ENCODE results near the gene PIM2.

Gene PIM2

GRCh38 chrX:48937054-48937907 lies 18.5 kb upstream of the PIM2 start:
- in situ Hi-C loops (cut with MboI; ENCODE audit: low pct_unique_long_range_greater_than_20kb, low sequenced_read_pairs): no loop called here
- DNase-seq: peak; percentile 98

GRCh38 chrX:48936429-48937053 lies 17.7 kb upstream of the PIM2 start:
- in situ Hi-C loops (cut with MboI; ENCODE audit: low pct_unique_long_range_greater_than_20kb, low sequenced_read_pairs): no loop called here
- DNase-seq: no peak

DNA sequence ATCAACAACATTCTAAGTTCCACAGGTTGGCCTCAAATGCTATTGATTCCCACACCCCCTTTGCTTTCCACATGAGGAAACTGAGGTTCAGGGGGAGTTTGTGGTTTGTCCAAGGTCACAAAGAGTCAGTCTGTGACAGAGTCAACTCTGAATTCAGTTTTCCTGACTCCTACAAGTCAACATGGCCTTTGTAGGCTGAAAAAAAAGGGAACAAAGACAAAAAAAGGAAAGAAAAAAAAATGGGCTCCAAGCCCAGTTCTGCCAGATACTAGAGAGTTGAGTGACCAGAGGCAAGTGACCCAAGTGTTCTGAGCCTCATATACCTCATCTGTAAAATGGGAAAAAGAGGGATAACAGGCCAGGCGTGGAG lies 16.5 kb upstream of the PIM2 start:
- in situ Hi-C loops (cut with MboI; ENCODE audit: low pct_unique_long_range_greater_than_20kb, low sequenced_read_pairs): no loop called here
- DNase-seq: no peak

GRCh38 chrX:48934581-48935300 lies 15.9 kb upstream of the PIM2 start:
- in situ Hi-C loops (cut with MboI; ENCODE audit: low pct_unique_long_range_greater_than_20kb, low sequenced_read_pairs): no loop called here

GRCh38 chrX:48933757-48934156 lies 14.9 kb upstream of the PIM2 start:
- DNase-seq: no peak
- in situ Hi-C loops (cut with MboI; ENCODE audit: low pct_unique_long_range_greater_than_20kb, low sequenced_read_pairs): no loop called here

More at GRCh38 chrX:48934581-48935300, 15.9 kb upstream of the PIM2 start:
- no peak for DNase-seq

GRCh38 chrX:48927736-48928382 lies 9.0 kb upstream of the PIM2 start:
- in situ Hi-C loops (cut with MboI; ENCODE audit: low pct_unique_long_range_greater_than_20kb, low sequenced_read_pairs): no loop called here
- no peak for DNase-seq

DNA sequence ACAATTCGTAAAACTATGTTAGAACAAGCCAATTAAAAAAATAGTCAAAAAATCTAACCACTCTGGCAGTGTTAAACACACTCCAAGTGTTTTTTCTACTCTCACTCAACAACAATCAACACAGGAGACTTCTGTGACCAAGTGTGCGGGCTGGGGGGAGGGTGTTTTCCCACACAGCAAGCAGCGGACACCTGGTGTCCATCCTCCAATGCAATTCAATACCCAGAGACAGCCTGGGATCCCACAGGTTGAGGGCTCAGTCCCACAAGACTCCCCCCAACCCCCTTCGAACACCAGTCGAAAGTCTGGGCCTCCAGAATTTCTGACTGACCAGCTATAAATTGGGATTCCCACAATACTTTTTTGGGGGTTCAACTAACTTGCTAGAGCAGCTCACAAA lies 8.3 kb upstream of the PIM2 start:
- in situ Hi-C loops (cut with MboI; ENCODE audit: low pct_unique_long_range_greater_than_20kb, low sequenced_read_pairs): no loop called here
- no peak for DNase-seq

DNA sequence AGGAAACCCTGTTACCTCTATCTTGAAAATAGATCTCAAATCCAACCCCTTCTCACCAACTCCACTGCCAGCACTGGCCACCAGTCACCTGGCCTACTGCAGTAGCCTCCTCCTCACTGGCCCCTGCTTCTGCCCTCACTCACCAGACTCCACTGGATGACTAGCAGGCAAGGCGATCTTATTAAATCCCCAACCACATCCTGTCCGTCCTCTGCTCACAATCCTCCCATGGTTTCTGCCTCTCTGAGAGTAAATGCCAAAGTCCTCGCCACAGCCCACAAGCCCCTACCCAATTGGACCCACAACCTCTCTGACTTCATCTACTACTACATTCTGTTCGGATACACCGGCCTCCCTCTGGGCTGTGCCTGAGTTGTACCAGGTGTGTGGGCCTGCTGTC lies 5.4 kb upstream of the PIM2 start:
- in situ Hi-C loops (cut with MboI; ENCODE audit: low pct_unique_long_range_greater_than_20kb, low sequenced_read_pairs): no loop called here

GRCh38 chrX:48923771-48924170 lies 4.9 kb upstream of the PIM2 start:
- in situ Hi-C loops (cut with MboI; ENCODE audit: low pct_unique_long_range_greater_than_20kb, low sequenced_read_pairs): no loop called here

More for the DNA sequence above, 5.4 kb upstream of the PIM2 start:
- DNase-seq: no peak

GRCh38 chrX:48920718-48921104 lies 1.9 kb upstream of the PIM2 start:
- no peak for DNase-seq
- in situ Hi-C loops (cut with MboI; ENCODE audit: low pct_unique_long_range_greater_than_20kb, low sequenced_read_pairs): no loop called here

More at GRCh38 chrX:48923771-48924170, 4.9 kb upstream of the PIM2 start:
- DNase-seq: no peak

DNA sequence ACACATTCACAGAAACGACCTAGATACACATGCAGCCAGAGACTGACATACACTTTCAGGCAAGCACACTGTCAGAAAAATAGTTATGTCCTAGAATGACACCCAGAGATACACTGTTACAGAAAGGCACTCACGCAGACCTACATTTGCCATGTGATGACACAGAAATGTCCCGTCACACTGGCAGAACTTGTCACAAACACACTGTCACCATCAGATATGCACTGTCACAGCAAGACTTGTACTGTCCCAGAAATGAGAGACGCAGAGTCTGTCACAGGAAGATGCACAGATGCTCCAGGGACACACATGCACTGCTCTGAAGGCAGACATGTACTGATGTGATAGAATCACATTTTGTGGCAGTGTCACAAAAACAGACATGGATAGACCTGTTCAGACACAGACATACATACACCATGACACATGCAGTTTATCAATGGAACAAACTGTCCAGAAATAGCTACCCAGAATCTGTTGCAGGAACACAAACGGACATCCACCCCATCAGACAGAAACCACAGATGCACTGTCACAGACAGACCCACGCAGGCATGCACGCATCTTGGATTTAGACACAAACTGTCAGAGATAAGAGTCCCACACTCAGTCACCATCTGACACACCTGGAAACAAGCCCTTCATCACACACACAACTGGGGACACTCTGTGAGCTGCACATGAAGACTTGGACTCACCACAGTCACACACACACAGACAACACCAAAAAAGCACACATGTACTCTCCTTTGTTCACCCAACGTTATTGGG lies 1.3 kb upstream of the PIM2 start:
- DNase-seq: peak; percentile 57
- in situ Hi-C loops (cut with MboI; ENCODE audit: low pct_unique_long_range_greater_than_20kb, low sequenced_read_pairs): no loop called here

GRCh38 chrX:48919360-48919841 lies 577 bp upstream of the PIM2 start:
- no peak for DNase-seq
- in situ Hi-C loops (cut with MboI; ENCODE audit: low pct_unique_long_range_greater_than_20kb, low sequenced_read_pairs): no loop called here

DNA sequence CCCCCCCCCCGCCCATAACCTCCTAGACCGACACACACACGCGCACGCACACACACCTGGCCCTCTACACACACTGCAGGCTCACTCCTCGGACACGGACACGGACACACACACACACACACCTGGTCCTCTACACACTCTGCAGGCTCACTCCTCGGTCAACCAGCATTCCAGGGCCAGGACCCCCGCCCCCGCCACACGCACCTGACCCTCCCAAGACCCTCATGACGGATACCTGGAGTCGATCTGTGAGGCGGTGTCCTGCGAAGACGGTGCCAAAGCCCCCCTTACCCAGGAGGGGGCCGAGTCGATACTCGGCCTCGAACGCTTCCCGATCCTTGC lies 552 bp downstream of the PIM2 start:
- DNase-seq: no peak
- in situ Hi-C loops (cut with MboI; ENCODE audit: low pct_unique_long_range_greater_than_20kb, low sequenced_read_pairs): no loop called here

- in situ Hi-C loops (cut with MboI; ENCODE audit: low pct_unique_long_range_greater_than_20kb, low sequenced_read_pairs): no loop called here
- peak; percentile 99 for DNase-seq
These were observed 1.5 kb downstream of the PIM2 start for GRCh38 chrX:48917139-48918001.

- no peak for DNase-seq
- in situ Hi-C loops (cut with MboI; ENCODE audit: low pct_unique_long_range_greater_than_20kb, low sequenced_read_pairs): no loop called here
These were observed 4.0 kb downstream of the PIM2 start for GRCh38 chrX:48914593-48915493.

DNA sequence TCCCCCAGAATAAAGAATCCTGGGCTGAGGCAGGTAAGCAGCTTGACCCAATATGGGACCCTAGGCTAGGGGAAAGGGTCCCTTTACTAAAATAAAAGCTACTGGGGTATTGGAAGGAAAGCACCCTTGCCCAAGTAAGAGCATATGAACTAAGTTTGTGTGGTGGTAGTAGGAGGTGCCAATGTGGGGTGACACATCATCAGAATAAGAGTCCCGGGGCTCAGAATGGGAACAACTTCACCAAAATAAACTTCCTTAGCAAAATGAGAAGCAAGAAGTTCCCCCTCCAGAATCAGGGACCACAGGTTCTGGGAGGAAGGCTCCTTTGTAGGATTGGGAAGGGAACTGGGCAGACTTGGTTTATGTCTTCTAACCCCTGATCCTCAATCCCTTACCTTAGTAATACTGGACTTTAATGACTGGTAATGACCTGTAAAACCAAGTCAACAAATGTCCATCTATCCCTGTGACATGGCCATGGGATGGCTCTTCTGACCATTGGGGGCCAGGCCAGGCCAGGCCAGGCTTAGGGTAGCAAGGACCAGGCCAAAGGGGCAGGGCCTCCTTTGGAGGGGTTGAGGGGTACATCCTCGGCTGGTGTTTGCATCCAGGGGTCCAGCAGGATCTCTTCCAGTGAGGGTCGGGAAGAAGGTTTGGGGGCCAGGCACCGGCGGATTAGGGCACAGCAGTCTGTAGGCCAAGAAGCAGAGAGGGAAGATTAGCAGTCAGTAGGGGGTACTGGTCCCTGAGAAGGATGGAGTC lies 5.0 kb downstream of the PIM2 start:
- DNase-seq: no peak
- in situ Hi-C loops (cut with MboI; ENCODE audit: low pct_unique_long_range_greater_than_20kb, low sequenced_read_pairs): no loop called here

All from KBM-7 (cell line).